GM18511 (cell line): Measurements from ENCODE around the gene AJAP1.

Experiments used
- ATAC-seq: cut with Tn5 transposase; IDR thresholded peaks from one replicate; pipeline ENCODE4 v1.9.1; 2021; ENCODE audit warnings: mild to moderate bottlenecking, moderate library complexity; ENCODE audit not compliant: unreplicated experiment

Gene AJAP1

DNA sequence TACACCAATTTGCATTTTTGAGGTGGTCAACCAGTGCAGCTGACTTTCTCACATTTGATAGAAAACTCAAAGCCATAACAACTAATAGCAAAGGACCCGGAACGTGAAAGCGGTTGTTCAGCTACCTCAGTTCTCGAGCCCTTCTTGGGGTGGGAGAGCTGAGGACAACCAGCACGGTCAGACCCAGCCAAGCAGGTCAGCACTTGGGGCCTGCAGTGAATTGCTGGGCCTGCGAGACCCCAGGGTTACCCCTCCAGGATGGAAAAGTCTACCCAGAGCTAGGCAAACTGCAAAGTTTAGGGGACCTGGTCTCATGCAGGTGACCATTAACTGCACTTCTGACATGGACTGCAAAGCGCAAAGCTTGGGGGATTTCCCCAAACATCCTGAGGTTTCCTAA is 23.8 kb upstream of the AJAP1 start:
- ATAC-seq, result no peak

DNA sequence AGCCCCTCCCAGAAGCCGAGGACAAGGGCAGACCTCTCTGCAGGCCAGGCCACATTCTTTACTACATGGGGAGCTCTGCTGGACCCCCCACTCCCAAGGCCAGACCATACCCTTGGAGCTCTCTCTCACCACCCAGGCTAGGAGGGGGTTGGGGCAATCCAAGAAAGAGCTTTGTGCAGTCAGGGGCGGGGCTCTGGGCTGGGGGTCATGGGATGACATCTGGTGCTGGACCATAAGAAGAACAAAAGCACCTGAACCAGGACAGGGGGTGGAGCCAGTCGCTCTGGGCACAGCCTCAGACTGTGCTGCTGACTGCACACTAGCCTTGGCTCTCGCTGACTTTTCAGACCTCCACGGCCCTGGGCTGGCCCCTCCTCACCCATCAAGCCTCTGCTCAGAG is 23.1 kb upstream of the AJAP1 start:
- ATAC-seq, result no peak

DNA sequence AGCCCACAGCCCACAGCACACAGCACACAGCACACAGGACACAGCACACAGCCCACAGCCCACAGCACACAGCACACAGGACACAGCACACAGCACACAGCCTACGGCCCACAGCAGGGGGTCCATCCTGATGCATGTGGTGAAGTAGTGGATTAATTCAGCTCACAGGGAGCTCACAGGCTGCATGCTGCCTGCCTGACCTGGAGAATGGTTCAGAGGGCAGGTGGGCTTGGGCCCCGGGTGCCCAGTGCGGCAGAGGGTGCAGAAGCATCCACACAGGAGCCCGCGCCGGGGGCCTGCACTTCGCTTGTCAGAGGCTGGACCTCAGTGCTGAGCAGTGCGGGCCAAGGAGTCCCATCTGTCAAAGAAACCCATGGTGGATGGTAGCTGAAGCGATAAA is 21.1 kb upstream of the AJAP1 start:
- ATAC-seq, result no peak

DNA sequence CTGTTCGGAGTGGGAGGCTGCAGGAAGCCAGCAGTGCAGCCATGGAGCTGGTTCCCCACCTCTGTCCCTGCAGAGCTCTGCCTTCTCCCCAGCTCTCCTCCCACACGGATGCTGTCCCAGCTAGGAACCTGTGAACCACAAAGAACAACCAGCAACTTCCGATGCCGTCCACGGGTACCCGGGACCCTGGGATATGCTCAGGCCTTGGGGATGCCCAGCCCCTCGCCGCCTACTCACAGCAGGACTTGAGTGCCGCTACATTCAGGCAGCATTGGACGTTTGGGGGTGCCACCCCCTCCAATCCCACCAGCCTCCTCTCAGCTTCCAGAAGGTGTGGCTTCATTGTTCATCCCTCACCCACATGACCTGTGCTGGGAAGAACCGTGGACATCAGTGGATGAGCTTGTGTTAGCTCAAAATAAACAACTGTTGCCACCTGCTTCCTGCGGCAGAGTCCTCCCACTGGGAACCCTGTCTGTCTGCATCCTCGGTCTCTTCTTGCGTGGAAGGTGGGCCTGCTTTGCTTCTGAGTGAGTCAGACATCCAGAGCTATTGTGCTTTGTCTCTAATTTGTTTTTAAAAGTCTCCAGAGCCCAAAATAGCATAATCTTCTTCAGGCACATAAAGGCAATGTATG is 20.1 kb upstream of the AJAP1 start:
- ATAC-seq, result no peak

DNA sequence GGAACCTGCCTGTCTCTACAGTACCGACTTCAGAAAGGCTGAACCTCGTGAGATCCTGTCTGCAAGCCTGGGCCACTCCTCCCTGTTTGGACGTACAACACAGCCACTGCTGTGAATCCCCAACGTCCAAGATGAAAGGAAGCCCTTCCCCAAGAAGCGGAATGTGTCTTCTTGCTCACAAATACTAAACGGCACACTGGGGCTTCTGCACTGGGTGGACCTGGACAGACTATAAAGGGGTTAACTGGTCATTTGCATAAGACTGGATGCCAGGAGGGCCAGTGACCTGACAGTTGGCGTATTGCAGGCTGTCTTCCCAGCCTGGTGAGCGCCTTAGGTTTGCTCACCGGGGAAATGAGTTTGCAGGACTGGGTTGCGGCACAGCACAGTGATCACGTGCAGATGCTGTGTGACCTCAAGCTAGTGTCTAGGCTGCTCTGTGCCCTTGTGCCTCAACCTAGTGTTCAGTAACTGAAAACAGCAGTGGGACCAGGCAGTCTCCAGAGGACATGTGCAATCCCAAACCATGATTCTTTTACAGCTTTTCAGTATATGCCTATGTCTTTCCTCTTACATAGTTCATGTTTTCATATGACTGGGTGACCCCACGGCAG is 19.5 kb upstream of the AJAP1 start:
- ATAC-seq, result no peak

DNA sequence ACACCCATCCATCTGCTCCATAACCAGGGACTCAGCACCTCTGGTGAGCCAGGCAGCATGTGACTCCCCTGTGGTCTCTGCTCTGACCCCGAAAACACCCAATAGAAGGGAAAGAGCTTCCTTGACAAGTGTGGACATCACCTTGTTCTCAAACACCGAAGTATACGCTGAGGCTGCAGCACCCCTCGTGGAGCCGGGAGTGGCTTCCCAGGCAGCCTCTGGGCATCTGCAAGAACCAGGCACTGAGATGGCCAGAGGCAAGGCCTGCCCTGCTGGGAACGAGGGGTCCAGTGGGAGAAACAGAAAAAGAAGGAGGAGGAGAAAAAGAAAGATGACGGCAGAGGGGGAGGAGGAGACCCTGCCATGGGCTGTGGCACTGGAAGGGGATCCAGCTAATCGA is 18.2 kb upstream of the AJAP1 start:
- ATAC-seq, result no peak

DNA sequence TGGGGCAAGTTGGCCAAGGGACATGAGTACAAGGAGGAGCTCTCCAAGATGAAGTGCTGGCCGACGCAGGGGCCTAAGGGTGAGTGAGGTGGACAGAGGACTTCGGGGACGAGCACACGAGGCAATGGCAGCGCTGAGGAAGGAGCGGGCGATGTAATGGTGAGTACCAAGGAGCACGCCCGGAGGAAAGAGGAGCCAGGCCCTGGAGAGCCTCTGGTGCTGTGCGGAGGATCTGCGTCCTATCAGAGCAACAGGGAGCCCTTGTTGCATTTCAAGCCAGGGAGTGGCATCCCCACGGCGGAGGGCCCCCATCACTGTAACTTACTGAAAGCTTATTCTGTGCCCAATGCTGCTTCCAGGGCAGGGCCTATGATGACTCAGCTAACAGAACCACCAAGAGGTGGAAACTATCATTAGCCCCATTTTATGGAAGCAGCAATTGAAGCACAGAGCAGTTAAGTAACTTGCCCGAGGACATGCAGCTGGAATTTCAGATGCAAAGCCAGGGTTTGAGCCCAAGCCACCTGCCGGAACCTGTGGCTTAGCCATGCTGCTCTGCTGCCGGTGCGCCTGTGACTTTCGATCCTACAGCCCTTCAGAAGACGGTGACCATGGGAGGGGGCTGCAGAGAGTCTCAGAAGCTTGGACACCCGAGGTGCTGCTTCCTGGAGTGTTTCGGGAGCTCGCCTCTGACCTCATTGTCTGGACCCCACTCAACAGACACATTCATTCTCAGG is 17.6 kb upstream of the AJAP1 start:
- no peak for ATAC-seq

DNA sequence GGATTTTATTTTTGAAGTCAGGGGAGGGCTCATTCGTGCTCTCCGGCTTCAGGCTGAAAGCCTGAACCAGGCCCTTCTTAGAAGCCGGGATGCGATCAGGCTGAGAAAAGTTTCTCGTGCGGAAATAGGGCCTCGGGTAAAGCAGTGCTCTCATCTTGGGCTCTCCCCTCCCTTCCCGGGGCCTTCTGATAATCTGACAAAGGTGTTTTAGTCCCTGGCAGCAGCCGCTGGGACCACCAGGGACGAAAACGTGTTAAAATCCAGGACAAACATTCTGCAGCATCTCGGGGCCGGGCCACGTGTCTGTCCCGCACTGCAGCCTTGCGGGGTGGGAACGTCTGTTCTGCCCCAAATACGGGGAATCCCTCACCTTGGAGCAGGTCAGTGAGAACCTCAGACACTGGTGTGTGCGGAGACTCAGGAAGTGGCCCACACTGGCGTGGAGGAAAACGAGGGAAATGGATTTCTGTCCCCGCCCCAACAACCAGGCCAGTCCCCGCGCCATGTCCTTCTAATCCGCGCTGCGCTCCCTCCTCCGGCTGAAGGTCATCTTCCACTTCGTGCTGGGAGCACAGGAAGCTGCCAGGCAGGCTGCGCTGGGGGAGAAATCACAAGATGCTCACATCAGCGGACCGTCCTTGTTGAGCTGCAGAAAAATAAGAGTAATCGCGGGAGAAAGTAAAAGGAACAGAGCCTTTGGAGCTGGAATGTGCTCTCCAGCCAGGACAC is 16.6 kb upstream of the AJAP1 start:
- ATAC-seq, result no peak

DNA sequence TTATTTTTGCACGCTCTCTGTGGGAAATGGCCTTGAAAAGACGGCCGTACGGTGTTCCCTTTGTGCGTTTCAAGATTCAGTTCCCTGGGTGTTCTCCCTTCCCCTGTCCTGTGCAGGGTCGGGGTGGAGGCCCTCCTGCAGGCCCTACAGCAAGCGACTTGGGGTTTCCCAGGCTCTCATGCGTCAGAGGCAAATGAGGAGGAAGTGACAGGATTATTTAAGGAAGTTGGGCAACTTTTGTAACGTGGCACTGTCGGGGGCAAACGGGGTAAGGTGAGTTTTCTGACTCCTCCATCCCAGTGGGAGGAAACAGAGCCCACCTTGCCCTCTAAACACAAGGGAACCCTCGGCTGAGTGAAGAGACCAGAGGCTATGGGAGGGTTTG is 16.1 kb upstream of the AJAP1 start:
- no peak for ATAC-seq

DNA sequence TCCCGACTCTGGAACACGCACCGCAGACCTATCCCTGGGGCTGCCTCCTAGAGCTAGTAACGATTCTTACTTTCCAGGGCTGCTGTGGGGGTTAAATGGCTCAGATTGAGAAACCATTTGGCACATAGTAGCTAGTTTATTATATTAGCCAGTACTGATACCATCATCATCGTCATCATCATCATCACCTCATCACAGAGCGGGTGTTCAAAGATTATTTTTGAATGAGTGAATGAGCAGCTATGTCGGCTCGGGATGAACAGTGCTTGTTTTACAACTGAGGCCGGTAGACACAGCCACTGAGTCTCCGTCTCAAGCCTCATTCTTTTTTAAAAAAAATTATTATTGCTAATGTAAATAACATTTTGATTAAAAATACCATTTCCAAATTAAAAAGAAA is 13.5 kb upstream of the AJAP1 start:
- ATAC-seq, result no peak

DNA sequence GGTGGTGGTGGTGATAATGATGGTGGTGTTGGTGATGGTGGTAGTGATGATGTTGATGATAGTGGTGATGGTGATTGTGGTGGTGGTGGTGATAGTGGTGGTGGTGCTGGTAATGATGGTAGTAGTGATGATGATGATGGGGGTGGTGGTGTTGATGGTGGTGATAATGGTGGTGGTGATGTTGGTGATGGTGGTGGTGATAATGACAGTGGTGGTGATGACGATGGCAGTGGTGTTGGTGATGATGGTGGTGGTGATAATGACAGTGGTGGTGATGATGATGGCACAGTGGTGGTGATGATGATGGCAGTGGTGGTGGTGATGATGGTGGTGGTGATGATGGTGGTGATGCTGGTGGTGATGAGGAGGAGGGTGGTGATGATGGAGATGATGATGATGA is 7.0 kb upstream of the AJAP1 start:
- ATAC-seq, result no peak

DNA sequence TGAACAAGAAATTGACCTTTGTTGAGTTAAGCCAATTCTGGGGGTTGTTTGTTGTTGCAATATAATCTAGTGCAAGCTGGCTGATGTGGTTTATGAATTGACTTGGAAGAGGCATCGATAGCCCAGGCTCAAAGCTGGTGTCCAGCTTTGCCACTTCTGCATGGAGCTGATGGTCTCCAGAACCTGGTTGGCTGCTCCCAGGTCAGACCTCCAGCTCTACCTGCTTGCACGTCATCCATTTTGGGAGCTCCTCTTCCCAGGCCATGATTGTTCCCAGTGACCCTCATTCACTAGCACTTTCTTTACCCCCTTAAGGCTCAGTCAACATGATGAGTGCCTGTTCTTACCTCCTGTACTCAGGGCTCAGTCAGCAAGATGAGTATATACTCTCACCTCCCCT is 5.8 kb upstream of the AJAP1 start:
- ATAC-seq, result no peak

DNA sequence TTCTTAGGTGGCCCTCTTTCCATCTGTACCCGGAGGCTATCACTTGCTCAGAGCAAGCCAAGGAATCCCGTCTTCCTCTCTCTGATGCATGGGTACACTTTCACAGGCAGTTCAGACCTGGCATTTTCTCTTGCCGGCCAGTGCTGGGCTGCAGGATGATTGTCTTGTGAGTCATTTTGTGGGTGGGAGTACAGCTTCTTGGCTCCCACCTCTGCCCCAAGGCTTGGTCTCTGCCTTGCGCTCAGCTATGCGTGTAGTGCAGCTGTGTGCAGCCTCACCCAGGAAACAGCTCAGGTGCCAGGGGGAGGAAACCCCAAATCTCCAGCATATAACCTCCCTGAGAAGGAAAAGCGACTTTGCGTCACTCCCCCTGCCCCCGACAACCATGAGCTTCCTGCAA is 3.9 kb upstream of the AJAP1 start:
- no peak for ATAC-seq

DNA sequence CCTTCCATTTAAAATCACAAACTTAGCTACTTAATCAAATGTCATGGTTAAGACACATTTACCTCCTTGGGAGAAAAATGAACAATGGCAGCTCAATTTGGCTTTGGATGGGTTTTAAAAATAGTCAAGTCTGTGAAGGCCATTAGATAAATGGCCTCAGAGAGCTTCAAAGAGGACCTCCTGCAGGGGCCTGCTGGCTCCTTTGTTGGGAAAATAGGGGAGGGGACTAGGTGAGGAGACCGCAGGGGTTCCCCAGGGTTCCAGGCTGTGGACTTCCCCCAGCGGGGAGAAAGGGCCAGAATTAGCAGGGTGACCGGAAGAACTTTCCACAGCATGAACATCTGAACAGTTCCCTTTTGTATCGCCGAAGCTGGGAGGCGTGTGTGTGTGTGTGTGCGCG is 3.4 kb upstream of the AJAP1 start:
- ATAC-seq, result no peak

DNA sequence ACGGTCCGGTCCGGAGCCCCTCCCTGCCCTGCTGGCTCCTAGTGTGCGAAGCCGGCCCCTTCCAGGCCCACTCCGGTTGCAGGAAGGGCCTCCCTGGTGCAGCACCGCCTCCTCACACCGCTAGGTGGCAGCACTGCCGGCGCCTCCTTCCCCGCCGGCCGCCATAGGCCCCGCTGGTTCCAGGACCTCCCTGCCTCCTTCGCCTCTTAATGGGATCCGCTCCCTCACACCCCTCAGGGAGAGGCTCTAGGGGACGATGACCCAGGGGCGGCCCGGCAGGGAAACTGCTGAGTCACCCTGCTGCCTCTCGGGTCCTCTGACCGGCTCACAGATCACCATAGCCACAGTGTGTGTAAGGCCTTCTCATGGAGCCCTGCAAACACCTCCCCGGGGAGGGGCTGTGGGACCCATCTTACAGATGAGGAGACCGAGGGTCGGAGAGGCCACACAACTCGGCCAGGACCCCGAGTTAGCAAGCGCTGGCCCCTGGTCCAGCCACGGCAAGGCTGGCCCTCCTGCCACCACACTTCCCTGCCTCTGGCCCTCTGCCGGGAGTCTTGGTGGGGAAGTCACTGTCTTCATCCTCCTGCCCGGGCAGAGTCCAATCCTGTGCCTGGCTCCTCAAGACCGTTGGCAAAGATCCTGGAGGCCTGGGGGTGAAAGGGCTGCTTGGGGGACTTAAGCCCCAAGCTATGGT is 1.6 kb upstream of the AJAP1 start:
- no peak for ATAC-seq

DNA sequence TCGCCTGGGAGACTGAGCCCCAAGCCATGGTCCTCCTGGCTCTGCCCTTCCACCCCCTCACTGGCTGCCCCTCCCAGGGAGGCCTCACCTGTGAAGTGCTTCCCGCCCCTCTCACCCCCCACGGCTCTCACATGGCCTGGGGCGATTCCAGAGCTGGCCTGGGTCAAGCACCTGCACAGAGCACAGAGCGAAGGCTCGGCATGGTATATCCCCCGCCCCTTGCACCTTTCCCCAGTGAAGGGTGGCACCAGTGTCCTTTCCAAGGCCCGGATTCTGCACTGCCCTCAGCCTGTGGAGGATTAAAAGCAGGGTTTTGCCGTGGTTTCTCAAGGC is 1.1 kb upstream of the AJAP1 start:
- ATAC-seq, result no peak

DNA sequence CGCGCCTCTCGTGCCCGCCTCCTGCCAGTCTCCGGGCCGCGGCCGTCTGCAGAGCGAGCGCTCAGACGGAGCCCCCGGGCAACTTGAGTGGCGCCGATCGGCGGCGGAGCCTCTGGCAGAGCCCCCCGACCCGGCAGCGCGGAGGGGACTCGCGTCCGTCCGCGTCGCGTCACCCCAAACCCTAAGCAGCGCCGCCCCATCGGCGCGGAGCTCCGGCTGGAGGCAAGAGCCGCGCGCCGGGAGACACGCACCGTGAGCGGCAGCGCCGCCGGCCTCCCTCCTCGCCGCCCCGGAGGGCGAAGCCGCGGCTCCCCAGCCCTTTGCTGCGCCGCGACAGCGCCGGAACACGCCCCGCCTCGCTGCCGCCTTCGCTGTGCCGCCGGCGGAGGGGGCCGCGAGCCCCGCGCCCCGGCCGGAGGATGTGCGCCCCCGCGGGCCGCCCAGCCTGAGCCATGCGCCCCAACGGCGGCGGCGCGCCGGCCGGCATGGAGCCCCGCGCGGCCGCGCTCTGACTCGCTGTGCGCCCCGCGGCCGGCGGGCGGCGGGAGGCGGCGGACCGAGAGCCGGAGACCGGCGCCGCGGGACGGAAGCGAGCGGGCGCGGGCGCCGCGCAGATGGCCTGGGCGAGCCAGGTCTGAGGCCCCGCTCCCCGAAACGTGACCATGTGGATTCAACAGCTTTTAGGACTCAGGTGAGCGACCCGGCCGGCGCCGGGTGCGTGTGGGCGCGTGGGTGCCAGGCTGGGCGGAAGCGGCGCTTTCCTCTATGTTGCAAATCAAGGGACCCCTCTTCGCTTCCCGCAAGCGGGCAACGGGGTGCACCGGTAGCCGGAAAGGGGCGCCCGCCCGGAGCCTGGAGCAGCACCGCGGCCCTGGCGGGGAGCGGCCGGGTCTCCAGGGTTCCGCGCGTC is 610 bp downstream of the AJAP1 start:
- no peak for ATAC-seq

DNA sequence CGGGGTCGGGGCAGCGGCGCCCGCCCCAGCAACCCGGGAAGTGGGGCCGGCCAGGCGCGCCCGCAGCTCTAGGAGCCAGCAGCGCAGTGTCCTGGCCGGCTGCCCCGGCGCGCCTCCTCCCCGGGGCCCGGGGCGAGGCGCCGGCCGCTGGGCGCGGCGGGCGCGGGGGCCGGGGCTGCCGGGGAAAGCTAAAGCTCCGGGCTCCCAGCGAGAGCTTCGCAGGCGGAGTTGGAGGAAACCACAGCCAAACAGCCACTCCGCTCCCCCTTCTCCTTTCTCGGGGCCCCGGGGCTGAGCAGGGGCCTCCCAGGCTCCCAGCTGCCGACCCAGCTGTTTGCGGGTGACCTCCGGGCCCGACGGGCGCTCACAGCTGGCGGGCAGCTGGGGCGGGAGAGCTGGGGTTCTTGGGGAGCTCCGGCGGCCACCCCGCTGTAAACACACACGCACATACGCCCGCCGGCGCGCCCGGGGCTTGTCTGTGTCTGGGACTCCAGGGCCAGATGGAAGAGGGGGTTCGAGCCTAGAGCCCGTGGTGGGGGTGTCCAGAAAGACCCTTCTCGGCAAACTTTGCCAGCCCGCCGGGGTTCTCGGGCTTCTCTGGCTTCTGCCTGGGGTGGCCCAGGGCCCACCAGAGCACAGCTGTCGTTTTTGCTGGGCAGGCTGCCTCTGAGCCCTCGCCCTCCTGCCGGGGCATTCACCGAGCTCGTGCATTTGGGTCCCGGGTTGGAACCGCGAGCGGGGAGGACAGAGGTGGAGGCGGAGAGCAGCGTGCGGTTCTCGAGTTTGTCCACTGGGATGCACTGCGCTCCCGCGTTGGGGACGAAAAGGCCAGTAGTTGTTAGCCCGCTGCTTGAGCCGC is 1.5 kb downstream of the AJAP1 start:
- ATAC-seq, result no peak

DNA sequence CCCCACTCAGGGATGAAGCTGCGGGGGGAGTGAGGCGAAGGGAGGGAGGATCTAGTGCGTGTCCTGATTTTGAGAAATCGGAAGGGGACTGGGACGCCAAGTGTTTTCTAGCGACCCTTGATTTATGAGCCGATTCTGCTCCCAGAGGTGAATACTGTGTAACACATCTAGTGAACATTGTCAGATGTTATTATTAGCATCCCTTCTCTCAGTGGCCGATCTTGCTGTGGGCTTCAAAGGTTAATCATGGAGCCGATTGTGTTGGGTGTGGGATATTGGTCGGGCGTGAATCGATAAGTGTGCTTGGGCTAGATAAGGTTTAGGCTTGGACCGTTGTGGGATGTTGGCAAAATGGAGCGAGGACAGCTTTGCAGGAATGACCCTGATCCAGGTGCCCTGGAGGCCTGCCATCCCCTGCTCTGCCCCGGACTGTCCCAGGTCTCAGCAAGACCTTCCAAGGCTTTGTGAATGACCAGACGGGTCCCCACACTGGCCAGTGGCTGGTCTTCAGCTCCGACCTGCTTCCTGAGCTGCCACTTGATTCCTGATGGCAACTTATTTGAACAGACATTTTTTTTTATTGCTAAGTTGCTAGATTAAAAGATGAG is 2.2 kb downstream of the AJAP1 start:
- ATAC-seq, result no peak
